Osteocyte (in vitro differentiated cells): Measurements from ENCODE around the gene AIG1. TPM values are rescaled to one million over a fixed set of nuclear protein-coding genes. Genes with fewer than 3 reads are reported as not detected.

ENCODE experiments used
- DNase-seq: peaks from one replicate; pipeline ENCODE4 v3.0.0; 2021; ENCODE audit warnings: mixed read lengths; ENCODE audit not compliant: unreplicated experiment; ENCODE audit errors: extremely low spot score
- H3K27ac Mint-ChIP-seq: one replicate; pipeline ENCODE4 v1.8.0; 2021; ENCODE audit warnings: mild to moderate bottlenecking, mixed read lengths; ENCODE audit not compliant: unreplicated experiment
- H3K27me3 Mint-ChIP-seq: one replicate; pipeline ENCODE4 v1.8.0; 2021; ENCODE audit warnings: mixed read lengths; ENCODE audit not compliant: unreplicated experiment
- H3K36me3 Mint-ChIP-seq: one replicate; pipeline ENCODE4 v1.8.0; 2021; ENCODE audit warnings: mixed read lengths; ENCODE audit not compliant: unreplicated experiment
- H3K4me1 Mint-ChIP-seq: one replicate; pipeline ENCODE4 v1.8.0; 2021; ENCODE audit warnings: mixed read lengths; ENCODE audit not compliant: unreplicated experiment
- H3K4me3 Mint-ChIP-seq: one replicate; pipeline ENCODE4 v1.8.0; 2021; ENCODE audit warnings: mild to moderate bottlenecking, moderate library complexity, mixed read lengths; ENCODE audit not compliant: unreplicated experiment
- H3K9me3 Mint-ChIP-seq: one replicate; pipeline ENCODE4 v1.8.0; 2021; ENCODE audit warnings: mixed read lengths; ENCODE audit not compliant: unreplicated experiment
- total RNA-seq: library from RNA; stranded (reverse); gene quantifications from 2 replicates; pipeline ENCODE4 v1.2.1, GENCODE V29; 2021
- TF ChIP-seq, protein P1 (sequence below): fragments of 200-600 bp; sonication (generic); IDR thresholded peaks from 2 replicates; pipeline ENCODE4 v1.5.0; 2021; ENCODE audit warnings: antibody characterized with exemption, mild to moderate bottlenecking, moderate library complexity

Gene AIG1
- total RNA-seq, 1 donor from 2014 or later: 40.5 TPM

- DNase-seq: no peak
- H3K4me1 Mint-ChIP-seq: no peaks in the 10 kb centered on the region
- TF ChIP-seq, protein P1, sequence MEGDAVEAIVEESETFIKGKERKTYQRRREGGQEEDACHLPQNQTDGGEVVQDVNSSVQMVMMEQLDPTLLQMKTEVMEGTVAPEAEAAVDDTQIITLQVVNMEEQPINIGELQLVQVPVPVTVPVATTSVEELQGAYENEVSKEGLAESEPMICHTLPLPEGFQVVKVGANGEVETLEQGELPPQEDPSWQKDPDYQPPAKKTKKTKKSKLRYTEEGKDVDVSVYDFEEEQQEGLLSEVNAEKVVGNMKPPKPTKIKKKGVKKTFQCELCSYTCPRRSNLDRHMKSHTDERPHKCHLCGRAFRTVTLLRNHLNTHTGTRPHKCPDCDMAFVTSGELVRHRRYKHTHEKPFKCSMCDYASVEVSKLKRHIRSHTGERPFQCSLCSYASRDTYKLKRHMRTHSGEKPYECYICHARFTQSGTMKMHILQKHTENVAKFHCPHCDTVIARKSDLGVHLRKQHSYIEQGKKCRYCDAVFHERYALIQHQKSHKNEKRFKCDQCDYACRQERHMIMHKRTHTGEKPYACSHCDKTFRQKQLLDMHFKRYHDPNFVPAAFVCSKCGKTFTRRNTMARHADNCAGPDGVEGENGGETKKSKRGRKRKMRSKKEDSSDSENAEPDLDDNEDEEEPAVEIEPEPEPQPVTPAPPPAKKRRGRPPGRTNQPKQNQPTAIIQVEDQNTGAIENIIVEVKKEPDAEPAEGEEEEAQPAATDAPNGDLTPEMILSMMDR: no peak
- H3K36me3 Mint-ChIP-seq: peaks cover 4% of the 10 kb centered on the region
- H3K4me3 Mint-ChIP-seq: no peak overlapping the region
- no peaks in the 10 kb centered on the region for H3K9me3 Mint-ChIP-seq
- no peaks in the 10 kb centered on the region for H3K27me3 Mint-ChIP-seq
- H3K27ac Mint-ChIP-seq: no peak overlapping the region
Measured at GRCh38 chr6:143090314-143091044, 29.8 kb downstream of the AIG1 start.

DNA sequence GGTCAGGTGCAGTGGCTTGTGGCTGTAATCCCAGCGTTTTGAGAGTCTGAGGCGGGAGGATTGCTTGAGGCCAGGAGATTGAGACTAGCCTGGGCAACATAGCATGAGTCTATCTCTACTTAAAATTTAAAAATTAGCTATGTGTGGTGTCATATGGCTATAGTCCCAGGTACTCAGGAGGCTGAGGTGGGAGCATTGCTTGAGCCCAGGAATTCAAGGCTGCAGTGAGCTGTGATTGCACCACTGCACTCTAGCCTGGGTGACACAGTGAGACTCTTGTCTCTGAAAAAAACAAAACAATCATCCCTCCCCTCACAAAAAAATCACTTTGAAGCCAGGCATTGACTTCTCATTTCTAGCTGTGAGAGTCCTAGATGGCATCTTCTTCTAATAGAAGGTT, 32.1 kb downstream of the AIG1 start:
- peaks cover 4% of the 10 kb centered on the region for H3K36me3 Mint-ChIP-seq
- no peak overlapping the region for H3K27ac Mint-ChIP-seq
- DNase-seq: no peak
- no peaks in the 10 kb centered on the region for H3K4me1 Mint-ChIP-seq
- H3K4me3 Mint-ChIP-seq: no peak overlapping the region
- no peaks in the 10 kb centered on the region for H3K27me3 Mint-ChIP-seq
- TF ChIP-seq, protein P1: no peak
- H3K9me3 Mint-ChIP-seq: no peaks in the 10 kb centered on the region

DNA sequence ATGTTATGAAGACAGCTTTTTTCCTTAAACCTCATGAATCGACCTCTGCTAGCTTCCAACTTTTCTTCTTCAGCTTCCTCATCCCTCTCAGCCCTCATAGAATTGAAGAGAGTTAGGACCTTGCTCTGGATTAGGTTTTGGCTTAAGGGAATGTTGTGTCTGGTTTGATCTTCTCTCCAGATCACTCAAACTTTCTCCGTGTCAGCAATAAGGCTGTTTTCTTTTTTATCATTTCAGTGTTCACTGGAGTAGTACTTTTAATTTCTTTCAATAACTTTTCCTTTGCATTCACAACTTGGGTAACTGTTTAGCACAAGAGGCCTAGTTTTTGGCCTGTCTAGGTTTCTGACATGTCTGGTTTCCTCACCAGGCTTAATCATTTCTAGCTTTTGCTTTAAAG, 32.6 kb downstream of the AIG1 start:
- TF ChIP-seq, protein P1: no peak
- Mint-ChIP-seq H3K4me3 (no peak overlapping the region), H3K9me3 (no peaks in the 10 kb centered on the region), H3K36me3 (peaks cover 4% of the 10 kb centered on the region), H3K27ac (no peak overlapping the region), H3K4me1 (no peaks in the 10 kb centered on the region), H3K27me3 (no peaks in the 10 kb centered on the region)
- DNase-seq: no peak

GRCh38 chr6:143096403-143096802, 35.7 kb downstream of the AIG1 start:
- H3K36me3 Mint-ChIP-seq: peaks cover 4% of the 10 kb centered on the region
- no peak for DNase-seq
- TF ChIP-seq, protein P1: no peak
- H3K4me1 Mint-ChIP-seq: no peaks in the 10 kb centered on the region
- no peak overlapping the region for H3K4me3 Mint-ChIP-seq
- no peak overlapping the region for H3K27ac Mint-ChIP-seq
- no peaks in the 10 kb centered on the region for H3K27me3 Mint-ChIP-seq
- no peaks in the 10 kb centered on the region for H3K9me3 Mint-ChIP-seq

DNA sequence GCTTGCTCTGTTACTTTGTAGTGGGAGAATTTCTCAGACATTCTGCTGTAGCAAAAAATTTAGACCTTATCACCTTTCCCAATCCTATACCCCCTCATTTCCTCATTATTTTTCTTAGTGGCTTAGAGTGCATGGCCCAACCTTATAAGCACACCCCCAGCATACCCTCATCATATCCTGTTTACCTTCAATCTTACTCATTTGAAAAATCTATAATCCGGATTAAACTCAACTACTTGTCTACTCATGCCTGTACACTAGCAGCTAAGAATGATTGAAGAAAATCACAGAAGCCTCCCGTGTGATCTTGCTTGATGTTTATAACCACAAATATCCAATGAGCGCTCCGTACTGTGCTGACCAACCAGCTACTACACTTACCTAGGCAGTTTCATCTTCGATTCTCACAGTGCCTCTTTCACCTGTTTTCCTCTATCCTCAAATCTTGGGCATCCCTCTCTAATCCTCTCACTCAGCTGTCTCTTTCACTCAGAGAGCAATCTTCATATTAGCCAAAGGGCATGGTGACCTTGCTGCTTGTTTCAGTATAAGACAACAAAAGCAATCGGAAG, 36.6 kb downstream of the AIG1 start:
- no peaks in the 10 kb centered on the region for H3K9me3 Mint-ChIP-seq
- no peak for DNase-seq
- no peak overlapping the region for H3K4me3 Mint-ChIP-seq
- peaks cover 4% of the 10 kb centered on the region for H3K36me3 Mint-ChIP-seq
- no peaks in the 10 kb centered on the region for H3K4me1 Mint-ChIP-seq
- no peak overlapping the region for H3K27ac Mint-ChIP-seq
- H3K27me3 Mint-ChIP-seq: no peaks in the 10 kb centered on the region
- TF ChIP-seq, protein P1: no peak
